NCI-H2171 treated with DMSO at 0.1 percent for 48 hours (cell line): ENCODE measurements around the gene SSBP4.

Experiments used
- DNase-seq: peaks from one replicate; lab custom pipeline; 2025; lab: John Stamatoyannopoulos, UW

The SSBP4 gene

DNA sequence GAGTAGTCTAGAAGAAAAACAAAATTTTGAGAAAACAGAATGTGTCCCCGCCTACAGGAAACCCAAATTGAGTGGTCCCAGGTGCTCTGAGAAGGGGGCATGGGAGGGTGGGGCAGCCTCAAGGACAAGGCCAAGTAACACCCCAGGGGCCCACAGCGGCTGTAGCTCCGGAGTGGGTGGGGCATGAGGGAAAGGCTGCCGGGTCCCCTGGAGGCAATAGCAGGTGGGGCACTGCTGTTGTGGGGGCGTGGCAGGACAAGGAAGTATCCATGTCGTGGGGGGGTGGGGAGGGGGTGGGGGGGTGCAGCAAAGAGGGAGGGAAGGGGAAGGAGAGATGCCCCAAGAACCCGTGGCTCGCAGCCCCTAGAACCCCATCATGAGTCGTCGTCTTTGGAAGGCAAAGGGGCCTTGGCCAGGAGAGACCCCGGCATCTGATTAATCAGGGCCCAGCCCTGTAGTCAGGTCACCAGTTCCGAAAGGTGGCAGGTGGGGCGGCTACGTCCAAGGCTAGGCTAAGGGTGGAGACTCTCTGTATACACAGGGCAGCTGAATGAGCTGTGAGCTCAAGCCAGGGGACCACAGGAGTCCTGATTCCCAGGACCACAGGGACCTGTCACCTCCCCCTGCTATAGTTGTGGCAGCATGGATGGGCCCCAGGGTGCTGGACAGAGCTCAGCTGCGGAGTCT, 26.2 kb downstream of the SSBP4 start:
- DNase-seq, result no peak

GRCh38 chr19:18446145-18446810, 27.1 kb downstream of the SSBP4 start:
- DNase-seq, result no peak

- no peak for DNase-seq
These were observed 27.7 kb downstream of the SSBP4 start for GRCh38 chr19:18446811-18447359.

DNA sequence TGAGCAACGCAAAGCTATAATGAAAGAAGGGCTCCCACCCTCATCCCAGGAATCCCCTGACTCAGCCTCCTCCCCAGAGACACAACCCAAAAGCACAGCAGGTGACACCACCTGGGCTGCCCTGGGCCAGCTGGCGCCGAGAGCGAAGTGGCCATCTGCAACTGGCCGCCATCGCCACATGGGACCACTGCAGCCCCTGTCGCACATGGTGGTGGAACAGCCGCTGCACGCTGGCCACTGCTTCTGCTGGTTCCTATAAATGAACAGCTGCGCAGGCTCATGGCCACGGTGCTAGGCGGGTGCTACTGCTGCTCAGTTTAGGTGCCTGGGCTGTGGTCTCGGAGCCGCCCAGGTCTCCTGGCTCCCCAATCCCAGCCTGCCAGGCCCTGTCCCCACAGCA, 30.4 kb downstream of the SSBP4 start:
- no peak for DNase-seq

DNA sequence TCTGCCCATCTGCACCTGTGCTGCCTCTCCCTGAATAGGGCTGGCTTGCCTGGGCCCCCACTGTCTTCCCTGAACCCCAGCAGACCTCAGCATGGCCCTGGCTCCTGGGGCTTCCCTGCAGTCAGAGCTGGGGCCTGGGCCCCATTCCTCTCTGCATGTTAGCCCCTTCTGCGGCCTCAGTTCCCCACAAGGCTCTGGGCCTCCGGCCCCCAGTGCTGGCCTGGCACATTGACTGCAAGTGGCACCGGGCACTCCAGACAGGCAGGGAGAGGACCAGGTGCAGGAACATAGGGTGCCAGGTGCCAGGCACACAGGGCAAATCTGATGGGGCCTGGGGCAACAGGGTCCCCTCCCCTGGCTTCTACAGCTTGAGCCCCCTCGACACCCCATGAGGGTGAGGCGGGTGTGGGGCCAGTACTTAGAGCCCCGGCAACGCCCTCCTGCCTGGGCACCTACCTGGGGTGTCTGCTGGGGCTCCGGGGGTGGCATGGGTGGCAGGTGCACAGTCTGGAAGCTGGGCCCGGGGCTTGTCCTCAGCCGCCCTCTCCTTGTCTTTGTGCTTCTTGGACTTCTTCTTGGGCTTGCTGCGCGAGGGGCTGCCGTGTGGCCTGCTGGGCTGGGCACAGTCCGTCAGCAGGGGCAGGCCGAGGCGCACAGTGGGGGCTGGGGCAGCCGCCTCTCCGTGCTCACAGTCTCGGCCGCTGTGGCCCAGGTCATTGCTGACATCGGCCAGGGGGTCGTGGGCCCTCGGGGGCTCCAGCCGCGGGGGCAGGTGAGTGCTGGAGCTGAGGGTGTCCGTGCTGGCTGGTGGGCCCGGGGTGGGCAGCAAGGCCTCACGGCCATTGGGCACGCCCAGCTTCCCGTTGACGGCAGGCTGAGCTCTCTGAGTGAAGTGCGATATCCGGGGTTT, 31.1 kb downstream of the SSBP4 start:
- DNase-seq, result no peak

- peak; percentile 74 for DNase-seq
These were observed 32.0 kb downstream of the SSBP4 start for GRCh38 chr19:18450931-18451836.

- no peak for DNase-seq
These were observed 33.2 kb downstream of the SSBP4 start for GRCh38 chr19:18452386-18452785.

DNA sequence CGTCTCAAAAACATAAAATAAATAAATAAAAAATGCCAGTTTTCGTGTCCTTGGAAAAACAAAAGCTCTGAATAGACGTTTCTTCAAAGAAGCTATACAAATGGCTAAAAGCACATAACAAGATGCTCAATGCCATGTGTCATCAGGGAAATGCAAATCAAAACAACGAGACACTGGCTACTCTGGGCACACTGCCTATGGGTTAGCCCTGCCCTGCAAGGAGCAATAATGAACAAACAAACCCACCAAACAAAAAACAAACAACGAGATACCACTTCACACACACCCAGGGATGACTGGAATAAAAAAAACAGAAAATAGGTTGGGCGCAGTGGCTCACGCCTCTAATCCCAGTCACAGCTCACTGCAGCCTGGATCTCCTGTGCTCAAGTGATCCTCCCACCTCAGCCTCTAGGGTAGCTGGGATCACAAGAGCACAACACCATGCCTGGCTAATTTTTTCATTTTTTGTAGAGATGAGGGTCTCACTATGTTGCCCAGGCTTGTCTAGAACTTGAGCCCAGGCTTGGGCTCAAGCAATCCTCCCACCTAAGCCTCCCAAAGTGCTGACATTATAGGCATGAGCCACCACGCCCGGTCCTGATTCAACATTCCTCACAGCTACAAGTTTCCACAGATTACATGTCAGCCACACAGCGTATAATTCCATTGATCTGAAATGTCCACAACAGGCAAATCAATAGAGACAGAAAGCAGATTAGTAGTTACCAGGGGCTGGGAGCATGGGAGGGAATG, 34.2 kb downstream of the SSBP4 start:
- DNase-seq, result no peak

DNA sequence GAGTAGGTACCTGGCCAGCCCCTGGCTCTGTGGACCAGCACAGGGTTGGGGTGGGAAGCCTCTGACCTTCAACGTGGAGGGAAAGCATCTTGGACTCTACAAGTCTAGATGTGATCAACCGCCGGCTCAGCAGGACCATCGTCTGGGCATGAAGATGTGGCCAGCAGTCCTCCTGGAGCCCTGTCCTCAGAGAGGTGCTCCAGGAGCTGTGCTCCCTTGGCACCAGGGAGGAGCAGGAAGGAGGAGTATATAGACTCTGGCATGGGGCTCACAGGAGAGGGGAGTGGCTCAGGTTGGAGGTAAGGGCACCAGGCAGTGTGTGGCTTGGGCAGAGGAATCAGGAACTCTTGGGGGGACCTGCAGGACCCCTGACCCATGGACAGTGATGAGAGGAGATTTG, 37.1 kb downstream of the SSBP4 start:
- DNase-seq, result no peak

DNA sequence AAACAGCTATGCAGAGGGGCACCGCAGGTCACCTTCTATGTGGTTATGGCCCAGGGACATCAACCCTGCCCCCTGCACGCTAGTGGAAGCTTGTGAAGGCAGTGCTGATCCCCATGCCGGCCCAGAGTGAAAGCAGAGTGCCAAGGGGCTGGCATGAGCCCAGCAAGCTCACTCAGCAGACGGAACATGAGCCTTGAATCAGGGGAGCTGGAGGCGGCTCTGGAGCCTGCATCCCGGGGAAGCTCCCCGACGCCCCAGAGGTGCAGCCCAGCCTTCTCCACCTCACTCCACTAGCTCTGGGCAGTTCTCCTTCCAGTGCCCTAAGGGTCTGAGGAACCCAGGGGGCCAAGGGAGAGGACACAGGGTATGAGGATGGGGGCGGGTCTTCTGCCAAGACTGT, 37.8 kb downstream of the SSBP4 start:
- DNase-seq, result no peak

DNA sequence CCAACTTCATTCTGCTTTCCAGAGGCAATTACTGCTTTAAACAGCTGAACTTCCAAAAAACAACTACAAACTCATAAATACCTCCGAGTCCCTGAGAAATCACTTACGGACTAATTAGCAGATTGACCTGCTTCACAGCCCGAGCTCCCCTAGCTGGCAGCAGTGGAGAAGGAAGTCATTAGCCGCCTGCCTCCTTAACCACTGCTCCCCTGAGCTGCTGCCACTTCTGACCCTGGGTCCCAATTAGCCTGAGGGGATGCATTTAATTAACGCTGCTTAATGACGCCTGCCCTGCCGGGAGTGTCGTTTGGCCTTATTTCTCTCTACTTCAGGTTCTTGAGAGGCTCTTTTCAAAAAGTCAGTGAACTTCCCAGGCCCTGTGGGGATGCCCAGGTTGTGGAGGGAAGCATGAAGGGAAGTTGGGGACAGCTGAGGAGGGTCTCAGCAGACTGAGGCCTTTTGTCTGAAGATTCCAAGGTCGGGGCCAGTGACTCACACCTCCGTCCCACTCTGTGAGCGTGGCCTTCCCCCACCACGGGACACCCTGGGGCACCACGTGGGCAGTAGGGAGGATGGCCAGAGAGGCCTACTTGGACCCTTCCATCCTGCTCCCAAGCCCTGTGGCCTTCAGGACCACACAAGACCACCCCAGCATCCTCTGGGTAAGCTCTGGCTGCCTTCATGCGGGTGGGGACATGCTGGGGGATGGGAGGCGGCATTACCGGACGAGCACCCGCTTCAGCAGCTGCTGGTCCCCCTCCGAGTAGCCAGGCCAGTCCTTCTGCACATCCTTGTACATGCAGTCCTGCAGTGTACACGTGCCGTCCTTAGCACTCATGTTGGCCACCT, 38.5 kb downstream of the SSBP4 start:
- DNase-seq, result no peak

DNA sequence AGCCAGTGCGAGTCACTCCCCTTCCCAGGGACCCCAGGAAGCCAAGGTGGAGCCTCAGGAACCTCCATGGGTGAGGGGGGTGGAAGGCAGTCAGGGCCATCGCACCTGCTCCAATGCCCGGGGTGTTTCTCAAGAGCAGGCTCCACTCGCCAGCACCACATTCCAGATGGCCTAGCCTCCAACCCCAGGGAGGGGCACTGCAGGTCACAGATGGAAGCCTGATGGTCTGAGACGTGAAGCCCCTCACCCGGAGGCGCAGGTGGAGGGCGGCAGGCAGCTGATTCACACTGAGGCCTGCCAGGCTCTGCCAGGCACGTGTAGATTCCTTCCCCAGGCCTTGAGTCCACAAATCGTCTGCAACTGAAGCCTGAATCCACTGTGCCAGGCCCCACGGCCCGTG, 41.7 kb downstream of the SSBP4 start:
- peak; percentile 31 for DNase-seq

DNA sequence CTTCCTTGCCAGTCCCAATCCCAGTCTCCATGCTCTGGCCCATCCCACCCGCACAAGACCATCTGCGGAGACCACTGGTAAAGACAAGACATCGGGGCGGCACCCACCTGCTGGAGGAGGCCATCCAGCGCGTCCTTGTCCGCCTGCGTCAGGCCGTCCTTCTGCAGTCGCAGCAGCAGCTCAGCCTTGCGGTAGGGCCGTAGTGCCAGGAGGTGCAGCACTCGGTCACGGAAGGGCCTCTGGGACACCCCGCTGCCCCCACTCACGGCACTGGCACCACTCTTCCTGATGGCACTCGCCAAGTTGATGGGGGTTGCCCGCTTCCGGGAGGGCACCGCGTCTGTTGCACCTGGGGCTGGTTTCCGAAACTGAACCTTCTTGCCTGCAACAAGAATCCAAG, 42.3 kb downstream of the SSBP4 start:
- DNase-seq, result no peak

GRCh38 chr19:18464646-18465045, 45.4 kb downstream of the SSBP4 start:
- DNase-seq, result peak; percentile 32

DNA sequence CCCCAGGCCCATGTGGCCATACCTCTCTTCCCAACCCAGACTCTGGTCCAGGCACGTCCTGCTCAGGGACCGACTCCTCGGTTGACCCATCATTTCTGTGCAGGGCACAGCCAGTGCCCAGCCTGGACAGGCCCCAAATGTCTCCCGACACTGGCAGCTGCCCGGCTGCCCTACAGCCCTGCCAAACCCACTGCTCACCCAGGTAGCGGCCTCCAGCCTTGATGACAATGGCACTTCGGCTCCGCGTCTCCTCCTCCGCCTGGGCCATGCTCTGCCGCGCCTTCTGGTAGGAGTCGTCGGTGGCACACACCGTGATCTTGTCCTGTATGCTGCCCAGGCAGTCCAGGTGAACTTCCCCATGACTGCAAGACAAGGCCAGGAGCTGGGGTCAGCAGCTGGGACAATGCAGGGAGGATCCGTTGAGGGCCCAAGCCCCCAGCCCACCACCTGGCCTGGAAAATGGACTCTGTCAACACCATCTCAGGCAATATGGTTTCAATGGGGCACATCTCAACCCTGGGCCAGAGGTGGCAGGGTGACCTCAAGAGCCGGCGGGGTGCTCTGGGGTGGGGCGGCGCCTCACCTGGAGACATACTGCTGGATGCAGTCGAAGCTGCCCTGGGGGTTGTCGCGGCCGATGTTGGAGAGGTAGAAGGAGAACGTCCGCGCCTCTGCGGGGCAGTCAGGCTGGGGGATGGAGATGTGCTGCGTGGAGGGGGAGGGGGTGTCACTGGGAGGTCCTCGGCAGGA, 46.2 kb downstream of the SSBP4 start:
- no peak for DNase-seq

GRCh38 chr19:18465964-18466339, 46.8 kb downstream of the SSBP4 start:
- no peak for DNase-seq

DNA sequence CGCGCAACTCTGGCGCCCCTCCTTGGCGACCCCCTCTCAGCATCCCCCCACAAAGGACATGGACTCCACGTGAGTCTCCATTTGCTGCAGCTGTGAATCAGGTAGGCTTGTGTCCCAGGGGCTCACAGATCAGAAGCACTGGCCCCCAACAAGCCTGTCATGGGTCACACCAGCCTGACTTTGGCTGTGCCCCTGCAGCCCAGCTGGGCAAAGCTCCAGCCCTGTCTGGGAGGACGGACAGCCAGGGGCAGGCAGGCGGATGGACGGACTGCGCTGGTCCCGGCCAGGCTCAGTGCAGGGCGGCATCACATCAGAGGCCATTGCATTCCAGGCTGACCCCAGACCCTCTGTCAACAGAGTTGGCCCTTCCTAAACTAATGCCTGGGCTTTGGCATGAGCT, 47.2 kb downstream of the SSBP4 start:
- no peak for DNase-seq

GRCh38 chr19:18467978-18468377, 48.8 kb downstream of the SSBP4 start:
- DNase-seq, result no peak

- DNase-seq, result no peak
These were observed 49.3 kb downstream of the SSBP4 start for GRCh38 chr19:18468517-18468916.
